GM20431 (cell line): ENCODE data around the gene SYNM.

Experiments
- in situ Hi-C: fragments of 300-500 bp; cut with MseI, MboI; formaldehyde crosslinking; loops from one replicate; pipeline ENCODE4 v1.15.0; 2020; ENCODE audit warnings: low sequenced_read_pairs; ENCODE audit not compliant: unreplicated experiment

Gene SYNM

DNA sequence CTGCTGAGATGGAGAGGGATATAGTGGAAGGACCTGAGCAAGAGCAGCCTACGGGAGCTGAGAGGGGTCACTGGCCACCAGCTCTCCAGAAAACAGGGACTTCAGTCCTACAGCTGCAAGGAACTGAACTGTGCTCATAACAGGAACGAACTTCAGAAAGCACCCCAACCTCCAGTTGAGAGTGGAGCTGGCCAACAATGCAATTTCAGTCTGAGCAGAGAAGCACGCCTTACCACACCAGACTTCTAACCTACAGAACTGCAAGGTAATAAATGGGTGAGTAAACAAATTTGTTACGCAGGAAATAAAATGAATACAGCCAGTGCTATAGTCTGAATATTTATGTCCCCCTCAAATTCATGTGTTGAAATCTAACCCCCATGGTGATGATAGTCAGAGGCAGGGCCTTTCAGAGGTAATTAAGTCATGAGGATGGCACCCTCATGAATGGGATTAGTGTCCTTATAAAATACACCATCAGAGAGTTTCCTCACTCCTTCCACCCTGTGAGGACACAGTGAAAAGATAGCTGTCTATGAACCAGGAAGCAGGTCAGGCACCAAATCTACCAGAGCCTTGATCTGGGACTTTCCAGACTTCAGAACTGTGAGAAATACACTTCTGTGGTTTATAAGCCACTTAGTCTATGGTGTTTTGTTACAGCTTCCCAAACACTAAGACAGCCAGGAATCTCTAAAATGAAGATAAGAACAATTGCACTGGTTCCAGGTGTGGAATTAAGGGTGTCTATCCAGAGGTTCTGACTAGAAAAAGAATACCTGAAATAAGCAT, 58.6 kb downstream of the SYNM start:
- in situ Hi-C loops, result no loop called here

DNA sequence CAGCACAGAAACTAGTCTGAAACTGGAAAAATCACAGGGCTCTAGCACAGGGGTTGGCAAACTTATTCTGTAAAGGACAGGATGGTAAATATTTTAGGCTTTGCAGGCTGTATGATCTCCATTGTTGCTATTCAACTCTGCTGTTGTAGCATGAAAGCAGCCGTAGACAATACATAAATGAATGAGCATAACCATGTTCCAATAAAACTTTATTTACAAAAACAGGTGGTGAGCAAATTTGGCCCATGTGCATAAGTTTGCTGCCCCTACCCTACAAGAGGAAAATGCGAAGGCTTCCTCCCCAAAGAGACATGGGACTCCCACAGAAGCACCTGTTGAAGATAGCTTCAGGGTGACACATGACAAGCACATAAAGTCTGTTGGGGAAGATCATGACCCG, 59.2 kb downstream of the SYNM start:
- in situ Hi-C loops, result no loop called here

DNA sequence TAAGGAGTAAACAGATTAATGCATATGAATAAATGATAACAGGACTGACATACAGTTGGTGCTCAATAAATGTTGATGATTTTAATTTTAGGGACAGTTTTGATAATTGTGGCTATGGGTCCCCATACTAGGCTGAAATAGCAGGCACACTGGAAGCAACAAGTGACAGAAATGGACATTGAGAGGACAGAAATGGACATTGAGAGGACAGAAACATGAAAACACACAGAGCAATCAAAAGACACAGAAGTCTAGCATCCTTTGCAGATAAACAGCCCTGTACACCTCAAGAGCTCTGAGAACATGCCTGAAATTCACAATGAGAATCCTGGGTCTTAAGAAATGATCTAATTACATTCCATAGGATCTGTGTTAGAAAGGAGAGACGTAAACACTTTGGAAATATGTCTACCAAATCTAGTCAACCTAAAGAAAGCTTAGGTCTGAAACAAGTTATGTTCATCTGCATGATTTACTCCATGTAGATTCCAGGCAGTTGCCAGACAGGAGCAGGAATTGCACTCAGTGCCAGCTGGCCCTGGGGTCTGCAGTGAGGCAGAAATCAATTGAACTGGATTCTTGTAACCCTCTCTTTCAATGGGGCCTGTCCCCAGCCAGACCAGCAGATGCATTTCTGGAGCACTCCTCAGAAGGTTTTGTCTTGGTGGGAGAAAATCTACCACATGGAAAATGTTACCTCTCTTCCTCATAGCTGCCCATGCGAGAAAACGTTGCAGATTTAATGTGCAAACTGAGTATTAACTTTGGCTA, 60.3 kb downstream of the SYNM start:
- in situ Hi-C loops, result no loop called here

DNA sequence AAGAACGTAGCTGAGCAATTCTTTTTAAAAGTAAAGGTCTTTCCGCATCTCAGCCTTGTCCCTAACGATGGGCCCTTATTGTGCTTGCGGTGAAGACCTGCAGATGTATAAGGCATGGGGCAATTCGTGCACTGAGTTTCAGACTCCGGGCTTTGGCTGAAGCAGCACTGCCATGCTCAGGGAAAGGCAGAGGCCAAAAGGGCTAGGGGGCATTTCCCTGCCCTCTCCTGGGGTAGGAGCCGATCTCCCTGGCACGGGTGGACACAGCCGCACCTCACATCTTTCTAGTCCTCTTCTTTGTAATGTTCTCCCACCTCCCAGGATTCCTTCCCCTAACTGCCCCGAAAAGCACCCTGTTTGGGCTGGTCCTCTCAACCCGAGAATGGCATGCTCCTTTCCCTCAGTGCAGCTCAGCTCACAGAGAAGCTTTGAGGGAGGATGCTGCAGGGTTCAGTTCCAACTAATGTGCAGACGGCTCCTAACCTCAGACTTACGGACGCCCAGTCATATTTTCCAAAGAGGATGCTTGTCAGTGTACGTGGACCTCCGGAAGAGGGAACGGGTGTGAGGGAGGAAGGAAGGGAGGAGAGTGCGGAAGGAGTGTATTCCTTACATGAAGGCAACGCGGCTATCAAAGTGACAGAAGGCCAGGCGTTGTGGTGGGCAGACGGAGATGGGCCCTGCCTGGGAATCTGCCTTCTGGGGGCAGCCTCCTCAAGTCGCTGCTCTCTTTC, 61.2 kb downstream of the SYNM start:
- in situ Hi-C loops, result no loop called here

DNA sequence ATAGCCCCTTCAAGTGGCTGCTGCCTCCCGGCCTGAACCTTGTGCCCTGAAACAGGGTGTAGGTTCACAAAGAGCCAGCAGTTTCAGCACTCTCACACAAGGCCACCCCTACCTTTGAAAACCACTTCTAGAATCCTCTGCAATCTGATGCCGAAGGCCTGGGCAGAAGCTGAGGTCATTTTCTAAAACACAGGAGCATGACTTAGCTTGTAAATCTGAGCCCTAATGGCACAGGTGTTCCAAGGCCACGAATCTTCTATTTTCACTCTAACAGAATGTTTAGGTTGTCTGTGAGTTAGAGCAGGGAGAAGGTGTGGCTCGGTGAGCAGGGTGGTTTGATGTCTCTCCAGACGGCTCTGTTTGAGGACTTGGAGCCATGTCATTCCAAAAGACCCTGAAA, 62.3 kb downstream of the SYNM start:
- in situ Hi-C loops, result no loop called here

DNA sequence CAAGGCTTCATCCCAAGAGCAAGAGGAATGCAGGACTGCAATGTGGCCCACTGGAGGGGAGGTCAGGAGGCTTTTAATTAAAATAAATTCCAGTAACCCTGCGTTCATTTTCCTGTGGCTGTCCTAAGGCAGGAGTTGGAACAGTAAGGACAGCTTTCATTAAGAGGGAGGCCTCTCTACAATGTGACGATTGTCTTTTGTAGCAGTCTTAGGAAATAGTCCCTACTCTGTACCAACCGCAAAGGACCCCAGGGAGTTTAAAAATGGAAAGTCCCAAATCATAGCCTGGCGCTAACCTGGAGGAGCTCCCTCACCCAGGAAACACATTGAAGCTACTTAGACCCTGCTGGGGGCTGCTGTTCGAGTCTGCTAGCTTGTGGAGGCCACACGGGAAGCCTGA, 62.8 kb downstream of the SYNM start:
- in situ Hi-C loops, result no loop called here

DNA sequence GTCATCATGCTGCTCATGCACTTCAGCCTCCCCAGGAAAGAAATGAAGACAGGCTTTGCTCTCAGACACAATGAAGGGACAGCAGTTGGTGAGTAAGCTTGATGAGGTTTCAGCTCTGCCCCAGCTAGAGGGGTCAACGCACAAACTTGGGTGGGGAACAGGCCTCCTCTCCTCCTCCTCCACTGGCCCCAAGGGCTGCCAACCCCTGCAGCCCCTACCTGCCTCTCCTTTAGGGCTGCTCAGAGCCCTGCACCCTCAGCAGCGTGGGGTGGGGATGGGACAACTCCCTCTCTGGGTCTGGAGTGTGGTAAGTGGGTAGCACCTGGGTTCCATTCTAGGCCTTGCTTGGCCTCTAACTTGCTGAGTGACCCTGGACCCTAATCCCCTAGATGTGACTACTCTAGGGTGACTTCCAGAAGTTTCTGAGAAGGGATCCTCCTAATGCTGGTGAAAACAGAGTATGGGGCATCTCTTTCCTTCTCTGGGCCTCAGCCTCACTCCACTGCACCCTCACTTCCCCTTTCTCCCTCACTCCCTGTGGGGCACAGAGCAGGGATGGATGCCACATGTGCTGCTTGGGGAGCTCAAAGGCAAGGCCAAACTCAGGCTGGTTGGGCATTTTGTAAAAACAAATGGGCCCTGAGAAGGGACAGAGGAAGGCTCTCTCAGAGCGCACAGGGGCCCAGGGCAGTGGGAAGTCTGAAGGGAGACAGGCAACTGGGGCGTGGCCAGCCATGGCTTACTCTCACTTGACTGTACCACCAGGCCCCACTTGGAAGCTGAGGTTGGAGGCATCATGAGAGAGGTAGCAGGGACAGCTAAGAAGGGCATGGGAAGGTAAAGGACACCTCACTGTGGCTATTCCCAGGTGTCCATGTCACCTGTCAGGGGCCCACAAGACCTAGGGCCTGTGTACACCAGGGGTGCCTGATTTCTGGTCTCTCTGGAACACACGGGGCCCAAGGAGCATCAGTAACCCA, 64.0 kb downstream of the SYNM start:
- in situ Hi-C loops, result no loop called here

DNA sequence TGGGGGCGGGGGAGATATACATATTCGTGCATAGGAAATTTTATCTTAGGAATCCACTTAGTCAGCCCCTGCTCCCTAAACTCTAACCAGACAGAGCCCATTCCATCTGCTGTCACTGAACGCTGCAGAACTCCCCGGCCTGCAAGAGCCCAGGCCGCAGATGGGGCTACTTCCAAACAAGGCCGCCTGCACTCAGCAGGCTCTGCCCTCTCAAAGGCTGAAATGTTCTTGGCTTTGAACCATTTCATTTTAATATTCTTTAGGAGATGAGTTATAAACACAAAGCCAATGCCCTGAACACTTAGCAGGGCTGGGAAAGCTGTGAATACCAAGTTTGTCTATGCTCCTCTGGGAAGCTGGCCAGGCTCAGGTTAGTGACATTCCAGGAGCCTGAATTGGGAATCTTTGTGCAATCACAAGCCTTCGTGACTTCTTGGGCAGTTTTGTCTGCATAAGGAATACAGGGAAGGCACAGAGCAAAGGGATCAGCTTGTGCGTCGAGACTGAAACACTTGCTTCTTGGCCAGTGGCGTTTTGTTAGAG, 65.0 kb downstream of the SYNM start:
- in situ Hi-C loops, result no loop called here

DNA sequence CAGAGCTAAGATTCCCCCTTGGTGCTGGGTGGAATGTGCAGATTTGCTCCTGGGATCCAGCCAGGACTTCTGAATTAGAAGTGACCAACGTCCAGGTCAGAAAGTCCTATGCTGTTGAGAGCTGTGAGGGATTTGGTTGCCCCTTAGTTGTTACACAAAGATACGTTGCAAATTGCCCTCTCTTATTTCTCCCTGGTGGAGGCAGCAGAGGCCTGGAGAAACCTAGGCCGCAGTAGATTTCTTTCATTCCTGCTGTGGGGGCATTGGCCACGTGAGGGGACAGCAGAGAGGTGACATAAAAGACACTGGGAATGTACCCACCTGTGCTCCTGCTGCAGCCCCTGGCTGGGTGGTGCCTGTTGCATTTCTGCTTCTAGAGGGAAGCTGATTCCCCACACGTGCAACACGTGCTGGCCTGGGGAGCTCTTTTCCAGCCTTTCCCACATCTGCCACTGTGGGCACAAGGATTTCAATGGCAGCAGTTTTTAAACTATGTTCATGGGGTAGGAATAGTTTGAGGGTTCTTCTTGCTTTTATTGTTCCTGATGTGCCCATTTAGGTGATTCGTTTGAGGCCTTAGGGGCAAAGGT, 65.7 kb downstream of the SYNM start:
- in situ Hi-C loops, result no loop called here

DNA sequence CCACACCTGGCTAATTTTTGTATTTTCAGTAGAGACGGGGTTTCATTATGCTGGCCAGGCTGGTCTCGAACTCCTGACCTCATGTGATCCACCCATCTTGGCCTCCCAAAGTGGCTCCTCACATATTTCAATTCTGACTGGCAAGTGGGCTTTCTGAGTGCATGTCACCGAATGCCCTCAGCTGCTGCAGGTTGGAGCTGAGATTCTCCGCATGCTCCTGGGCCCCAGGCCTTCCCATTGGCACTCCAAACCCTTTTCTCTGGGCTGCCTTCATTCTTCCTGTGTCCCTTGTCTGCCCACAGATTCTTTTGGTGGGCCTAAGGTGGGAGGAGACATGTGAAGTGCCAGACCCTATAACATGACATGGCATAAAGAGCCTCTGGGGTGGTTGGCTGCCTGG, 67.3 kb downstream of the SYNM start:
- in situ Hi-C loops, result no loop called here

DNA sequence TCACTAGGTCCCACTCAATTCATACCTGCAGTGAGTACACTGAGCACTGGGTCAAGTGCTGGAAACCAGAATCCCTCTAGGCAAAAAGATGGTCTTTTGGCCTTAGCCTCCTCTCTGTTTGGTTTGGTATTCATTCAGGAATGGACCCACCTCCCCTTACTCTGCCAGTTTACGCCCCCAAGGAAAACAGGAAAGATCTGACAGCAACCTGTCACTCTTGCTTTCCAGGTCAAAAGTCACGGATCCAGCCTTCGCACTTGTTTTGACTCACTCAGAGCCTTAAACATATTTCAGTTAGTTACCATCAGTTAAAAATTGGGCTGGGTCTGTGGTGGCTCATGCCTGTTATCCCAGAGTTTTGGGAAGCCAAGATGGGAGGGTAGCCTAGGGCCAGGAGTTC, 68.1 kb downstream of the SYNM start:
- in situ Hi-C loops, result no loop called here

DNA sequence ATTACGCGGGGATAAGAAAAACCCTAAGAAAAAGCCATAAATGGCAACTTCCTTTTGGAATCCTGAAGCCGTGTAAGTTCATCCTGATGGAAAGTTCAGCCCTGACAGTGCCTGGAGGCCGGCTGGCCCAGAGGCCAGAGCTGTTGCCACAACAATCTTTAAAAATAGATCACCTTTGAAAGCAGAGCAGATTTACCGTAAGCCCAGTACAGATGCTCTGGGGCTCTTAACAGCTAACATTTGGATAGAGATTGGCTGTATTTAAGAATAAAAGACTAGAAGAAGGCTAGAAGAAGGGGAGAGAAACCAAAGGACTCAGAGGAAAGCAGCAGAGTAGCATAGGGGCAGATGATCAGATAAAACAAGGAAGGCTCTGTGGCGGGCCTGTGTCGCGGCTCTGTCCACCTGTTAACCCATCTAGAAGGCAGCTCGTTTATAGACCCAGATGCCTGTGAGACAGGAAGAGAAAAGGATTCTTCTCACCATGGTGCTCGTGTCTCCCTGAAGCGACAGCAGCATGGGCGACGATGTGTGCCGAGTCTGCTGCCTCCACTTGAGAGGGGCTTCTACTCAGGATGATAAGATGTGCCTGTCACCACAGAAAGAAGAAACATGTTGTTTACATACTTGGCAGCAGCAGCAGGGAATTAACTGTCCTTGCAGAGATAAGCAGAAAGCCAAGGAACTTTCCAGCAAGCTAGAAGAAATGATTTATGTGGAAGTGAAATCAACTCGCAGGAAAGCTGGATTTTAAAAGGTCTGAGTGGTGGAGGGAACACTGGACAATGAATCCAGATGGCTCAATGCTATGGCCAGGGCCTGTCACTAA, 69.9 kb downstream of the SYNM start:
- in situ Hi-C loops, result no loop called here

DNA sequence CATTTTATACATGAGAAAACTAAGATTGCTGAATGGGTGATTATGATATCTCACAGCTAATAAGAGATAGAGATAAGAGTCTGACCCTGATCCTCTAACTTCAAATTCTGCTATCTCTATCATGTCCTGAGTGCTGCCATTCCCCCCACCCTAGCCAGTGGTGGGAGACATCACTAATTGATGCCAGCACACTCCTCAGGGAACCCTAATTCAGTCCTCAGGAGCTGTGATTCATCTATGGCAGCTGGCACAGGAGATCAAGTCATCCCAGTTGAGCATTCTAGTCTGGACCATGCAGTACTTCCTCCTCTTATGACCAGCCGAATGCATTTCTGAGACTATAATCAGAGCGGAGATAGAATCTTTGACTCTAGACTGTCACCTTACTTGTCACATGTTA, 71.9 kb downstream of the SYNM start:
- in situ Hi-C loops, result no loop called here

DNA sequence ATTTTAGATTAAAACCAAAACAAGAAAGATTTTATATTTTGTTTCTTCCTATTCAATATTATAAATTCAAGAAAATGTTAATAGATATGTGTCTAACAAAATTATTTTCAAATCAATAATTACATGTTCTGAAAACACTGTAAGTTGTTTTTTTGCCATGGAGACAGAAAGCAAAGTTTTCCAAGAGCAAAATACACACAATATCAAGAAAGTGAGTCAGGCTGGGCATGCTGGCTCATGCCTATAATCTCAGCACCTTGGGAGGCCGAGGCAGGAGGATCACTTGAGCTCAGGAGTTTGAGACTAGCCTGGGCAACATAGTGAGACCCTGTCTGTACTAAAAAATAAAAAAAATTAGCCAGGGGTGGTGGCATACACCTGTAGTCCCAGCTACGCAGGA, 72.8 kb downstream of the SYNM start:
- in situ Hi-C loops, result no loop called here

DNA sequence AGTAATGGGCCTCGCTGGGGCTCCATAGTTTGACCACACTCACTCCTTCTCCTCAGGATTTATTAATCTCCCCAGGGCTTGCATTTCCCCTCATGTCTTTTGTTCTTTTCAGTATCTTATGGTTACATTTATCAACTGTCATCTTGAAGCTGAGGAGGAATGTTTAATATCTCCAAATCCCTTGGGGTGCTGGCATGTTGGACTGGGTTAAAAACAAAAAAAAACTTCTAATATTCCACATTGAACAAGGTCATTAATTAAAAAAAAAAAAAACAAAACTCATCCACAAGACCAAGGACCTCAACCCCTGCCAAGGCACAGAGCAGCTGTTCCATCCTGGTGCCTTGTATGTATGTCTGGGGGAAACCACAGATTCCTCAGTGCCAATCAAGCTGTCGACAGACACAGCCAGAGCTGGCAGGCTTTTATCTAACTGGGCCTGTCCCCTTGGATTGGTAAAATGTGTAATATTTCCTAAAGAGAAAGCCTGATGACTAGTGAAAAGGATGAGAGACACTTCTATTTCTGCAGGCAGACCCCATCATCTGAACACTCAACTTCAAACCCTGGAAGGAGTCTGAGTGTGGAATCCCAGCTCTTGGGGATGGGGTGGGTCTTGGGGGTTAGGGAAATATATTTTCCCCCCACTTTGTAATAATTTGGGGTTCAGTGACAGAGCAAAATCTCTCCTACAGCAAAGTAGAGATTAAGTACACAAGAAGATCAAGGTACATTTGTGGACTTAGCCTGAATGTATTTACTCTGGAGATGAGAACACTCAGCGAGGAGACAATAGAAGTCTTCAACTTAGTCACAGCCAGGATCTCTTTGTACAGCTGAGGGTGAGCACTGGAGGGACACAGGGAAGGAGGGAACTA, 75.4 kb downstream of the SYNM start:
- in situ Hi-C loops, result no loop called here

DNA sequence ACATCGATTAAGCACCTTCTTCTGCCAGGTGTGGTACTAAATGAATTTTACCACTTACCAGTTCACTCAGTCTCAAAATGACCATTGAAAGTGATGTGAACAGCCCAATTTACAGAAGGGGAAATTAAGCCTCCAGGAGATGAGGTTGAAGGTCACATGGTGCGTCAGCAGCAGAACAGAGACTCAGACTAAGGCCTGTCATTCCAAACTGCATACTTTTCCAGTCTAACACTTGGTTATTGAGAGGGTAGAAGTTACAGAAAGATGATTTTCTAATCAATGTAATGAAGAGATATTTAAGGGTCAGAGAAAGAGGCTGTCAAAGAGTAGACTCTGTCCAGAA, 76.1 kb downstream of the SYNM start:
- in situ Hi-C loops, result no loop called here

DNA sequence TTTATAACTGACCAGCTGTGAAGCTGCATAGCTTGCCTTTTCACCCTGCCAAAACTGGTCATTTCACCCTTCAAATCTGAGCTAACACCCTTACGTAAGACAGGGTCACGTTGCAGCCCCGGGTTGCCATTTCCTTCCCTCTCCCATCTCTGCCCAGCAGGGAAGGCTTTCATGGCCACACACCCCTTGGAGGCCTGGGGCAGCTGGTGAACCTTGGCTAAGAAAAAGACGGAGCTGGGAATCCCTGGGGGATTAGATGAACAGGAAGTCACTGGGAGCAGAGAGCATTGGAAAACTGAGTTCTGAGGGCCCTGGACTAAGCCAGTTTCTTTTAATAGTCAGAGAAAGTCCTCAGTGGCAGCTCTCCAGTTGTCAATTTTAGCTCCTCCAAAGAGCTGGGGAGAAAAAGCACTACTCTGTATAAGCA, 76.7 kb downstream of the SYNM start:
- in situ Hi-C loops, result no loop called here

DNA sequence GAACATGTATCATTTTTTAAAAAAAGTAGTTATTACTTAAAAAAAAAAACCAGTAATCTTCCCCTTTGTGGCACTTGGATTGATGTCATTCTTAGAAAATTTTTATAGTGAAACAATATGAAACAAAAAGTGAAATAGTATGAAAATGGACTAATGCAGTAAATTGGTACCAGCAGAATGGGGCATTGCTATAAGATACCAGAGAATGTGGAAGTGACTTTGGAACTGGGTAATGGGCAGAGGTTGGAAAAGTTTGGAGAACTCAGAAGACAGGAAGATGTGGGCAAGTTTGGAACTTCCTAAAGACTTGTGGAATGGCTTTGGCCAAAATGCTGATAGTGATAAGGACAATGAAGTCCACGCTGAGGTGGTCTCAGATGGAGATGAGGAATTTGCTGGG, 77.9 kb downstream of the SYNM start:
- in situ Hi-C loops, result no loop called here
